Measurements from ENCODE around the gene DSTN.
A peak's percentile ranks its signal among the peaks of the same experiment; 100 is the strongest.

DSTN gene

DNA sequence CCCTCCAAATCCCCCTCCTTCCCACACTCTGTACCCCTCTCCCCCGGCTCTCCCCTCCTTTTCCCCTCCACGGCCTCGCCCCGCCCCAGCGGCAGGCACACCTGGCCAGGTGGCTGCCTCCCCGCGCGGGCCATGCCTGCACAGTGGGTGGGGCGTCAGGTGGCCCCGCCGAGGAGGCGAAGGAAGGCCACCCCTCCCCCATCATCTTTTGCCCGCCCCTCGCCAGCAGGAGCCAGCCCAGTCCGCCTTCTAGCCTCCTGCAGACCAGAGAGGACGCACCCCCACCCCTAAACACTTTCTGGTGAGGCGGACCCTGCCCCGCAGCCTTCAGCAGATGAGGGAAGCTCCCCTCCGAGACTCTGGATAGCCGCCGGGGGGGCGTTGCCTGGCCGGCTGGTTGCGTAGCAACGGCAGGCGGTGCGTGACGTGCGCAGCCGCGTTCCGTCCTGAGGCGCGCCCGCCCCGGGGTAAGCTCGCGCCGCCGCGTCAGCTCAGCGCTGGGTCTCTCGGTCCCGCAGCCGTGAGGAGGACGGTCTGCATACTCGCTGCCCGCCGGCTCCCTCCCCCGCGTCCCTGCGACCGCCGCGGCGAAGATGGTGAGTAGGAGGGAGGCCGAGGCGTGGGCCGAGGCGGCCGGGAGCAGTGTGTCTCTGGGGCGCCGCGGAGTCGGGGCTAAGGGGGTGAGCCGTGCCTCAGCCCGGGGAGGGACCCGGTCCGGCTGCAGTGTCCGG is at the start of gene DSTN:
Gene DSTN, plus strand, starts transcription at position 460 of the 731 bp plus-strand sequence. Its CDS starts 134 bp downstream, at position 594.
- peak; percentile 96 for ATAC-seq
- H3K9me3 Mint-ChIP-seq: no peaks in the 10 kb centered on the region
- peak within 1 kb of the TSS; percentile 94 for H3K4me3 Mint-ChIP-seq
- H3K27ac Mint-ChIP-seq: peak within 1 kb of the TSS; percentile 88
- no peaks in the 10 kb centered on the region for H3K27me3 Mint-ChIP-seq
- no peaks in the 10 kb centered on the region for H3K36me3 Mint-ChIP-seq
- H3K4me1 Mint-ChIP-seq: peaks cover 18% of the 10 kb centered on the region

DNA sequence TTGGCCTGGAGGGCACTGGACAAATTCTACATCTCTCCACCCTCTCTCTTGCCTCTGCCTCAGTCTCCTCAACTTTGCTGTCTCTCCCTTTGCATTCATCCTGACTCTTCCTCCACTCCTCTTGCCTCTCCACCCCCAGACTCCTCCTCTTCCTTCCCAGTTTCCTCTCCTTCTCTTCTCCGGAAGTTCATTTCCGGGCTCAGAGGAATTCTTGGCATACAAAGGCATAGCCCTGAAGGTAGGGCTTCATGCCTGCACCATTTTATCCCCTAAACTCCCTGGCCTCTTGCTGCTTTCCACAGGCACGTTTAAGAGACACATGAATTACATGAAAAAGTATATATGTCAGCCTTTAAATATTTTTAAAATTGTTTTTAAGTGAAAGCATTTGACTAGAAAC is 49.3 kb upstream of the DSTN start:
- H3K9me3 Mint-ChIP-seq: no peaks in the 10 kb centered on the region

DNA sequence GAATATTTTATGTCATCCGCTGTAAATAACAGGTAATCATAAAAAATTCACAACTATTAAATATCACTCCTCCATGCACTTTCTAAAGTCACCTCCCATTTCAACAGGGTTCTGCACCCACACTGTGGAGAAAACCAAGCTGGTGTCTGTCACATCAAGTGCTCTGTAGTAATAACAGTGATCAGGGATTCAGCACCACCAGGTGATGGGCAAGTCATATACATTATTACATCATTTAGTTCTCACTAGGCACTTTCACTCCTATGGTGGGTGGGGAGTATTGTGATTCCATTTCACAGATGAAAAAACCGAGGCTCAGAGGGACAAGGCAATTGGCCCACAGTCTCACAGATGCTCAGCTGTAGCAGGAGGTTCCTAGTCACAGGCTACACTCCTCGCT is 47.3 kb upstream of the DSTN start:
- Mint-ChIP-seq H3K4me3 (no peak overlapping the region), H3K36me3 (no peaks in the 10 kb centered on the region), H3K4me1 (no peaks in the 10 kb centered on the region), H3K9me3 (no peaks in the 10 kb centered on the region), H3K27ac (no peak overlapping the region), H3K27me3 (no peaks in the 10 kb centered on the region)
- no peak for ATAC-seq

More for the DNA sequence above, 49.3 kb upstream of the DSTN start:
- ATAC-seq: no peak
- H3K36me3 Mint-ChIP-seq: no peaks in the 10 kb centered on the region
- H3K27me3 Mint-ChIP-seq: no peaks in the 10 kb centered on the region
- H3K4me1 Mint-ChIP-seq: no peaks in the 10 kb centered on the region
- no peak overlapping the region for H3K4me3 Mint-ChIP-seq
- H3K27ac Mint-ChIP-seq: no peak overlapping the region

DNA sequence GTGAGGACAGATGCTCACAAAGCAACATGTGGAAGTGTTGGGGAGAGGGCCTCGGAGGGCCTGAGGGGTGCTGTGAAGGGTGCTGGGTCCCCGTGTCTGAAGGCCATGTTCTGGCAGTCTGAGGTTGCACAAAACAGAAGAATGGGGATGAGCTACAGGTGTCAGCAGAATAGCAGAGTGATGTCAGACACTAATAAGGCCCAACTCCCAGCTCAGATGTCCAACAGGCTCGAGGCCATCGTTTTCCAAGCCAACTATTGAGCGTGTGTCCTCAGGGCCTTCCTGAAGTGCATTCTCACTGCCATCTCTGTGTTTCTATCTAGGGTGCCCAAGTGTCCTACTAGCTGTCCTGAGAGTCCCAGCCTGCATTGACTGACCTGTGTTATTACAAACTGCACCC is 46.5 kb upstream of the DSTN start:
- Mint-ChIP-seq H3K27me3 (no peaks in the 10 kb centered on the region), H3K9me3 (no peaks in the 10 kb centered on the region), H3K36me3 (no peaks in the 10 kb centered on the region), H3K4me3 (no peak overlapping the region), H3K4me1 (no peaks in the 10 kb centered on the region), H3K27ac (no peak overlapping the region)
- ATAC-seq: peak; percentile 37

DNA sequence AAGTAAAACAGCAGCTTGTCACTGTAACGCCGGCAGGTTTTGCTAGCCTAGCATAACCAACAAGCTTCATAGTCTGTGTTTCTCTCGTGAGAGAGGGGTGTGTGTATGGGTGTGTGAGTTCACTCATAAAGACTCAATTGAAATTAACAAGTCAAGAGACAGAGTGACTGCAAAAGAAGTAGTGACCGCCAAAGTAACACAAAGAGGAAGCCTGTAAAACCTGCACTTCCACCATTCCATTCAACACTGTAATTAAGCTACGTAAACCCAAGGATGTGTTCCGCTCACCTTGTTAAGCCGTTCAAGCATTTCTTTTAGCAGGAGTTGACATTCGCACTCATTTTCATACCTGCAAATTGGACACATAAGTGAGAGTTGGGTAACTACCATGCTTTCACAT is 45.3 kb upstream of the DSTN start:
- no peak for ATAC-seq
- no peaks in the 10 kb centered on the region for H3K4me1 Mint-ChIP-seq
- H3K27ac Mint-ChIP-seq: no peak overlapping the region
- no peaks in the 10 kb centered on the region for H3K9me3 Mint-ChIP-seq
- no peaks in the 10 kb centered on the region for H3K36me3 Mint-ChIP-seq
- no peak overlapping the region for H3K4me3 Mint-ChIP-seq
- peaks cover 7% of the 10 kb centered on the region for H3K27me3 Mint-ChIP-seq

DNA sequence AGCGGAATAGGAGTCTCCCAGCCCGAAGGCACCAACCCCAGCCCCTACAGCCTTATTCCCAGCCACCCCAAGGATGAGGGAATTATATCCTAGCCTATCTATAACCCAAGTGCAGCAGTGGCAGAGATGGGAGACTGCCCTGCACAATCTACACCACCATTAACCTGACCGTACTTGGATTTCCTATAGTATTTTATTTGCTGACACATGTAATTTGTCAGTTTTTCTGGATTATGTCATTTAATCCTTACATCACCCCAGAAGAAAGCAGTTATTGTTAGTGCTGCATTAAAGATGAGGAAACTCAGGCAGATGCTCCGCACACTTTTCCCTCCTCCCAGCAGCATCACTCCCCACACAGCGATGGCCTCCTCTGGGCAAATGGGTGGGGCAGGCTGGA is 44.7 kb upstream of the DSTN start:
- peaks cover 13% of the 10 kb centered on the region for H3K27me3 Mint-ChIP-seq

DNA sequence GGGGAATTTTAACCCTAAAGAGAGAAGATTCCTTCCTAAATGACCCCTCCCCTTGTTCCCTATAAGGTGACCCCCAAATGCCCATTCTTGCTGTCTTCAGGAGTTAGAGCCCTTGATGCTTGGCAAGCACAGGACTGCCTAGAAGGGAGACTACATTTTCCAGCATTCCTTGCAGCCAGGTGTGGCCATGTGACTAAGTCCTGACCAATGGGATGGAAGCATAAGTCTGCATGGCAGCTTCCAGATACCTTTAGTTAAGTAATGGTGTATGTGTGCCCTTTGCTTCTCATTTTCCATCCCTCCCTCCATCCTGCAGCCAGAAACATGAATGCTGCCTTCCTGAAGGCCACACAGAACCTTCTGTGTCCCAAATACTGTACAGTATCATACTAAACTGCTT is 44.2 kb upstream of the DSTN start:
- no peak overlapping the region for H3K4me3 Mint-ChIP-seq
- H3K27me3 Mint-ChIP-seq: peaks cover 16% of the 10 kb centered on the region

More for the DNA sequence above, 44.7 kb upstream of the DSTN start:
- Mint-ChIP-seq H3K36me3 (no peaks in the 10 kb centered on the region), H3K27ac (no peak overlapping the region), H3K4me1 (no peaks in the 10 kb centered on the region), H3K9me3 (no peaks in the 10 kb centered on the region), H3K4me3 (no peak overlapping the region)
- no peak for ATAC-seq

DNA sequence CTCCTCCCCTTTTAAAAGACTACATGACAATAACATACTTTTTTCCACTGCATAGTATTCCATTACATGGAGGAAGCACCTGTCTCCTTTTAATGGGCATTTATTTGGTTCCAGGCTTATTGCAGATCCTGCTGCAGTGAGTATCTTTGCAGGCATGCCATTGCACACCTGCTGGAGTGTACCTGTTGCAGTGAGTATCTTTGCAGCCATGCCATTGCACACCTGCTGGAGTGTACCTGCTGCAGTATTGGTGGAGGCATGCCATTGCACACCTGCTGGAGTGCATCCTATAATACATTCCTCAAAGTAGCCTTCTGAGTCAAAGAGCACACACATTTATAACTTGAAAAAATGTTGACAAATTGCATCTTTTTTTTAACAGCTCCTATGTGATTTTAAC is 40.3 kb upstream of the DSTN start:
- no peak overlapping the region for H3K4me3 Mint-ChIP-seq
- no peaks in the 10 kb centered on the region for H3K36me3 Mint-ChIP-seq
- ATAC-seq: no peak
- no peak overlapping the region for H3K27ac Mint-ChIP-seq
- peaks cover 28% of the 10 kb centered on the region for H3K27me3 Mint-ChIP-seq
- H3K9me3 Mint-ChIP-seq: no peaks in the 10 kb centered on the region
- H3K4me1 Mint-ChIP-seq: peaks cover 6% of the 10 kb centered on the region

More for the DNA sequence above, 44.2 kb upstream of the DSTN start:
- H3K9me3 Mint-ChIP-seq: no peaks in the 10 kb centered on the region
- H3K4me1 Mint-ChIP-seq: no peaks in the 10 kb centered on the region
- ATAC-seq: peak; percentile 59
- no peak overlapping the region for H3K27ac Mint-ChIP-seq
- H3K36me3 Mint-ChIP-seq: no peaks in the 10 kb centered on the region

DNA sequence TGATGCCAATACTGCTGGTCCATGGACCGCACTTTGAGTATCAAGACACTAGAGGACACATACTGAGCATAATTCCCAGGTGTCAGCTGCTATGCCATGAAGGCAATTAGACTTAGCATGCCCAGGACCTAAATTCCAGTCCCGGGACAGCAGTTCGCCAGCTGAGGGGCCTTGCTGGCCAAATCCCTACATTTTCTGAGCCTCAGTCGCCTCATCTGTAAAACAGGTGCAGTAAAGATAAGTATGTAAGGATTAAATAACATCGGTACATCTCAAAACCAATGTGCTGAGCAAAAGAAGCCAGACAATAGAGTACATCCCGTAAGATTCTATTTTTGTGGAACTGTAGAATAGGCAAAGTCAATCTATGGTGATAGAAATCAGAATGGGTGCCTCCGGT is 39.7 kb upstream of the DSTN start:
- H3K9me3 Mint-ChIP-seq: no peaks in the 10 kb centered on the region
- H3K4me1 Mint-ChIP-seq: peaks cover 6% of the 10 kb centered on the region
- ATAC-seq: no peak
- H3K4me3 Mint-ChIP-seq: peak overlapping the region; percentile 26
- H3K27me3 Mint-ChIP-seq: peaks cover 31% of the 10 kb centered on the region
- H3K36me3 Mint-ChIP-seq: no peaks in the 10 kb centered on the region
- H3K27ac Mint-ChIP-seq: no peak overlapping the region

DNA sequence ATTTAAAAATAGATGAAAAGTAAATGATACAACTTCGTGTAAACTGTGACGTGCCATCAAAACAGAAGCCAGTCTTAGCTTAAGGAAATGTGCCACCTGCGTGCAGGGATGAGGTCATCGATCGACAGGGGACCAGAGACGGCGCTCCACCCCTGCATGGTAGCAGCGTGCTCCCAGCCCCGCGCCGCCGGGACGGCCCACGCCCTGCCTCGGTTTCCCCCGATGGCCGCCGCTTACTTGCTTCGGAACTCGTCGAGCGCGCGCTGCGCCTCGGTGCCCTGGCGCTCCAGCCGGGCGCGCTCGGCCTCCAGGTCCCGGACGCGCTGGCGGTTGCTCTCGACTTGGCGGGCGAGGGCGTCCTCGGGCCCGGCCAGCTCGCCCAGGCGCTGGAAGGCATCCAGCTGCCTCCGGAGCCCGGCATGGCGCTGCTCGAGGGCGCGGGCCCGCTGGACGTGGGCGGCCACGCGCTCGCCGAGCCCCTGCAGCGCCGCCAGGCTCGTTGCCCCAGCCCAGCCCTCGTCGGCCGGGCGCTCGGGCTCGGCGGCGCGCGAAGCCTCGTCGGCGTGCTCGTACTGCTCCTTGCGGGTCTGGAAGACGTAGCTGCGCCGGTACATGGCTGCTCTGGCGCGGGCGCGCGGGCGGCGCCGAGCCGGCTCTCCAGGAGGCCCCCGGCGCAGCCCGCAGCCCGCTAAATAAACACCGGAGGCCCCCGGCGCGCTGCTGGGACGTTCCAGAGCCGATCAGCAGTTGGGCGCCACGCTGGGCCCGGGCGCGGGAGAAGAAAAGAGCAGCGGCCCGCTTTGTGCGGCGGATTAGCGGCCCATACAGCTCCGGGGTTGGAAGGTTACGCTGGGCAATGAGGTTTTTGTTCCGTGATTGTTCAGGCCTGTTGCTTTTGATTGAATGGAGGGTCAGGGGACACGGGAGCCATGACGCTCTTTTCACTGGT is 38.9 kb upstream of the DSTN start, which contains the start of gene BFSP1:
Gene BFSP1, minus strand, starts transcription at position 664 of the 949 bp plus-strand sequence. Its CDS starts 50 bp downstream, at position 614.
- H3K9me3 Mint-ChIP-seq: no peaks in the 10 kb centered on the region
- H3K36me3 Mint-ChIP-seq: no peaks in the 10 kb centered on the region
- peaks cover 6% of the 10 kb centered on the region for H3K4me1 Mint-ChIP-seq
- H3K4me3 Mint-ChIP-seq: peak within 1 kb of the TSS; percentile 62
- peaks cover 31% of the 10 kb centered on the region for H3K27me3 Mint-ChIP-seq
- H3K27ac Mint-ChIP-seq: no peak within 1 kb of the TSS
- ATAC-seq: peak; percentile 57

DNA sequence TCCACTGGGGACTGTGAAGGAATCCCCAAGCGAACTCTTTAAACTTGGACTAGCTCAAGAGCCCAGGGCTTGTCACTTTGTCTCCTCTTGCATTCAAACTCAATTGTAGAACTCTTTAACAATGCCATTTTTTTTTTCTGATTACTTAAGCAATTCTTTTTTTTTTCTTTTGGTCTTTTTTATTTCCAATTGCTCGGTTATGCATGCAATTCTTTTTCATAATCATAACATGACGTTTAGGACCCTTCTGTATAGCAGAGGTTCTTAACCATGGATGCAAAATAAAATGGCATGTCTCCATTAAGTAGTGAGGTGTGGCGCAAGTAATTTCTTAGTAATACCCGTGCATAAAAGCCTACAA is 38.2 kb upstream of the DSTN start:
- no peak overlapping the region for H3K27ac Mint-ChIP-seq
- H3K4me3 Mint-ChIP-seq: peak overlapping the region; percentile 62
- peaks cover 31% of the 10 kb centered on the region for H3K27me3 Mint-ChIP-seq

DNA sequence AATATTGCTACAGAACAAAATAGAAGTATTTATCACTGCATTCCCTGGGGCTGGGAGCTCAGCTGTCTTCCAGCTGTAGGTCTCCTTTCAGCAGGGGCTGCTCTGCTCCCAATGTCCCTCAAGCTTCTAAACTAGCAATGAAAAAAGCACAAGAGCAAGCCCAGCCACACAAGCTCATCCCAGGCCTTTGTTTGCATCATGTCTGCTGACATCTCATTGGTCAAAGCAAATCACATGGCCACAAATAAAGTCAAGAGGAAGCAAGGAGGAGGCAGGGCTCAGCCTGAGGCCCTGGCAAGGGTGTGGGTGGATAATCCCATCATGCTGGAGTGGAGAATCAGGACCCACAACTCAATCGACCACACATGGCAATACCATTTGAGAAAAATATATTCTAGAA is 36.5 kb upstream of the DSTN start:
- Mint-ChIP-seq H3K4me1 (peaks cover 19% of the 10 kb centered on the region), H3K4me3 (no peak overlapping the region), H3K27ac (no peak overlapping the region), H3K9me3 (no peaks in the 10 kb centered on the region), H3K36me3 (no peaks in the 10 kb centered on the region), H3K27me3 (peaks cover 45% of the 10 kb centered on the region)
- ATAC-seq: no peak

More for the DNA sequence above, 38.2 kb upstream of the DSTN start:
- H3K36me3 Mint-ChIP-seq: no peaks in the 10 kb centered on the region
- H3K4me1 Mint-ChIP-seq: peaks cover 6% of the 10 kb centered on the region
- H3K9me3 Mint-ChIP-seq: no peaks in the 10 kb centered on the region
- ATAC-seq: no peak

DNA sequence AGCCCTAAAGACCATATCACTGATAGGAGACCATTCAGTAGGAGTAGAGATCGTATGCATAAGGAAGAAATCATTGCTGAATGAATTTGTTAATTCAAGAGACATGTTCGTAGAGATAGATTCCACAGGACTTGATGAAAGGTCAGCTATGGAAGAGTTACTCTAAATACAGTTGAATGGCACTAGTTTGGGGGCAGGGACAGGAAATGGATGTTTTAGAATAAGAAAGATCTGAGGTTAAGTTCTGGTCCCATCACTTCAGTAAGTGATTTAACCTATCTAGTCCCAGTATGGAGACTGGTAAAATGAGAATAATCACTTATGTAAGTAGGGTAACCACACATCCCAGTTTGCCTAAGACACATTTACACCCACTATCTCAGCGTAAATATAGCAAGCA is 35.8 kb upstream of the DSTN start:
- Mint-ChIP-seq H3K27me3 (peaks cover 42% of the 10 kb centered on the region), H3K4me1 (peaks cover 26% of the 10 kb centered on the region), H3K36me3 (no peaks in the 10 kb centered on the region), H3K9me3 (no peaks in the 10 kb centered on the region), H3K4me3 (no peak overlapping the region), H3K27ac (no peak overlapping the region)
- no peak for ATAC-seq

DNA sequence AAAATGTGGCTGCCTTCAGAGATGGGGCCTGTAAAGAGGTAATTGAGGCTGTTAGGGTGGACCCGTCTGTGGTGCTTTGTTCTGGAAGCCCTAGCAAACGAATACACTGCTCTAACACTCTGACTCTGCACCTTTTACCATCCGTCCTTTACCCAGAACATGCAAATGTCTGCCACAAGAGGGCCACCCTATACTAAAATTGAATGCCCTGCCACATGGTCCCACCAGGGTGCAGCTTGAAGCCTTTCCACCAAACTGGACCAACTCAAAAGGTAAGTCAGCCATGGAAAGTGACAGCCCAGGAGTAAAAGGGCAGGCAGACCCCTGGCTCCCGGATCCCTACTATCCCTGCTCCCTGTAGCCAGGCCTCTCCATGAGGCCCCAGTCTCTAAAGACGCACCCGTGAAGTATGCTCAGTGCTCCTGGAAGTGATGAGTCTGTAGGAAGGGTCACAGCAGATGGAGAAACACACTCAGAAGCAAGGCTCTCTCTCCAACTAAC is 32.9 kb upstream of the DSTN start:
- H3K4me3 Mint-ChIP-seq: no peak overlapping the region

DNA sequence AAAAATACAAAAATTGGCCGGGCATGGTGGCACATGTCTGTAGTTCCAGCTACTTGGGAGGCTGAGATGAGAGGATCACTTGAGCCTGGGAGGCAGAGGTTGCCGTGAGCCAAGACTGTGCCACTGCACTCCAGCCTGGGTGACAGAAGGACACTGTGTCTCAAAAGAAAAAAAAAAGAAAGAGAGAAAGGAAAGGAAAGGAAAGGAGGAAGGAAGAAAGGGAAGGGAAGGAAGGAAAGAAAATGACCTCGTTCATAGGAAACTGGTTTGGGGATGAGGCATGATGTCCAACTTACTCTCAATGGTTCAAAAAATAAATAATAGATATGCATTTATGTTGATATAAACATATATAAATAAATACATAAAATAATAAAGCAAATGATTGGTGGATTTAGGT is 31.9 kb upstream of the DSTN start:
- no peak for ATAC-seq
- peaks cover 20% of the 10 kb centered on the region for H3K4me1 Mint-ChIP-seq
- peaks cover 41% of the 10 kb centered on the region for H3K27me3 Mint-ChIP-seq
- no peaks in the 10 kb centered on the region for H3K36me3 Mint-ChIP-seq
- no peak overlapping the region for H3K27ac Mint-ChIP-seq
- H3K9me3 Mint-ChIP-seq: no peaks in the 10 kb centered on the region
- no peak overlapping the region for H3K4me3 Mint-ChIP-seq

More for the DNA sequence above, 32.9 kb upstream of the DSTN start:
- no peak overlapping the region for H3K27ac Mint-ChIP-seq
- no peaks in the 10 kb centered on the region for H3K36me3 Mint-ChIP-seq
- ATAC-seq: peak; percentile 90
- H3K4me1 Mint-ChIP-seq: peaks cover 20% of the 10 kb centered on the region
- H3K9me3 Mint-ChIP-seq: no peaks in the 10 kb centered on the region
- H3K27me3 Mint-ChIP-seq: peaks cover 41% of the 10 kb centered on the region

Data from stimulated activated memory B cell treated with anti-CD40 and anti-IgM and Interleukin-4, amounts not matched to agents 10 μg/mL and 1 μg/mL and 100 μg/mL, for 72 hours (primary cell).